ENCODE measurements around the gene OR6C70.
"Not testable (repeated sequence)": the region's sequence is repeated elsewhere in the genome, so short reads cannot be mapped to it uniquely, and the experiment has no call there.

OR6C70 gene

DNA sequence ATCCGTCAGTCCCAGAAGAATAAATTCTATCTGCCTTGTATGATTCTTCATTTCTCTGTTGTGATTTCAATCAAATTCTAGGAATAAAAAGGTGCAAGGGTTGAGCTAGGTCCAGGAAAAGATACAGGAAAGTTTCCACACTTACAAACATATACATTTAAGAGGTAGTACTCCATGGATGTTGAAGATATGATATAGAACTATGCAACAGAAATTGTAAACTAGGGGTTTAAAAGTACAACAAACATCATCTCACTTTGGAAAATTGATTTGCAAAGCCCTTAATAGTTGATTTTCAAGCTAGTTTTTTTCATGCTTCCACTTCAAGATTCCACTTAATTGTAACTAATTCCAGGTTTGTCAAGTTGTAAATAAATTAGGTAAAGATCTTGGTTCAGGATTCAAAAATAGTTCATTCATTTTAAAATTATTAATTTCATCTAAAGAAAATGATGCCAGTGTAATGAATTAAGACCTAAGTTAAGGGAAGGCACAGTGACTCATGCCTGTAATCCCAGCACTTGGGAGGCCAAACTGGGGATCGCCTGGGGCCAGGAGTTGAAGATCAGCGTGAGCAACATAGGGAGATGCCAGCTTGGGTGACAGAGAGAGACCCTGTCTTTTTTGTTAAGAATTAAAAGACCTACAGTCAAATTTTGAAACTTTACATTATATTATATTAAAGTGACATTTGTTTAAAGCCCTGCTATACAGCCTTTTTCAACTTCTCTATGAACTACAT, at the start of gene OR6C70:
TSS of gene OR6C70 (minus strand) at position 51 of the 742 bp plus-strand sequence. CDS start at position 51, 0 bp downstream.
- DNase-seq, result no peak

DNA sequence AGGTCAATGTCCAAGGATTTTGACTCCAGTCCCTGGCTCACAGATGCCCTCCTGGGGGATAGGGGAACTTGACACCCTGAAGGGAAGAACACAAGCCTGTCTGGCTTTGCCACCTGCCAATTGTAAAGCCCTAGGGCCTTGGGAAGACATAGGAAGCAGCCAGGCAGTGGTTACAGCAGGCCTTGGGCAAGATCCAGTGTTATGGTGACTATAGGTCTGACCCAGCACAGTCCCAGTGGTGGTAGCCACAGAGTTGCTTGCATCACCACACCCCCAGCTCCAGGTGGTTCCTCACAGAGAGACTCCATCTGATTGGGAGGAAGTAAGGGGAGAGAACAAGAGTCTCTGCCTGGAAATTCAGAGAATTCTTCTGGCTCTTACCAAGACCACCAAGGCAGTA, 46.5 kb upstream of the OR6C70 start:
- no peak for DNase-seq

DNA sequence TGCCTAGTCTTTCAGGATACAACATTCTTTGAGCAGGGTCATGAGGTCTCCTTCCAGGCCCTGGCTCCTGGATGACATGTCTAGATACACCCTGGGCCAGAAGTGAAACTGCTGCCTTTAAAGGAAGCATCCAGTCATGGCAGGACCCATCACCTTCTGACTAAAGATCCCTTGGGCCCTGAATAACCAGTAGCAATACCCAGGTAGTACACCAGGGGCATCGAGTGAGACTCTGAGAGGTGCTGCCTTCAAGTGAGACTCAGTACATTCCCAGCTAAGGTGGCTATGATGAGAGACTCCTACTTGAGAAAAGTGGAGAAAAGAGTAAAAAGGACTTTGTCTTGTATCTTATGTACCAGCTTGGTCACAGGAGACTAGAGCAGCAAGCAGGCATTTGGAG, 45.8 kb upstream of the OR6C70 start:
- DNase-seq, result no peak

DNA sequence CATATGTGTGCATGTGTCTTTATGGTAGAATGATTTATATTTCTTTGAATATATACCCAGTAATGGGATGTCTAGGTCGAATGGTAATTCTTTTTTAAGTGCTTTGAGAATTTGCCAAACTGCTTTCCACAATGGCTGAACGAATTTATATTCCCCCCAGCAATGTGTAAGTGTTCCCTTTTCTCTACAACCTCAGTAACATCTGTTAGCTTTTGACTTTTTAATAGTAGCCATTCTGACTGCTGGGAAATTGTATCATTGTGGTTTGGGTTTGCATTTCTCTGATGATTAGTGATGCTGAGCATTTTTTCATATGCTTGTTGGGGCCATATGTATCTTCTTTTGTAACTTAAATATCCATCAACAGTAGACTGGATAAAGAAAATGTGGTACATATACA, 31.7 kb upstream of the OR6C70 start:
- no peak for DNase-seq

DNA sequence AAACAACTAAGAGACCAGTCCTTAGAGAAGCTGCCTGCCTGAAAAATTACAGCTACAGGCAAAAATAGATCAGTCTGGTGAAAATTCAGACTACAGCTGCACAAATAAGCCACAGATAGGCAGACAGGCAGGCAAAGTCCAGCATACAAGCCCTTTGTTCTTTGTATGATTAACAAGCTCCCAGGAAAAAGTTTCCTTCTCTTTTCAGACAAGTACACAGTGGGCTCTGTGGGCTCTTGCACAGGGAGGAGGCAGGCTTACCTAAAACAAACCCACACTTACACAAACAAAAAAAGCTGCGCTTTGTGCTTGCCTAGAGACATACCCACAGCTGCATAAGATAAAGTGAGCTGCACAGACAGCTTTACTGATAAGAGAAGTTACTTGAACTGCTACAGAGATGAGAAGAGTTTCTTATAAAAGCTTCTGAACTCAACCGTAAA, 29.9 kb upstream of the OR6C70 start:
- no peak for DNase-seq

DNA sequence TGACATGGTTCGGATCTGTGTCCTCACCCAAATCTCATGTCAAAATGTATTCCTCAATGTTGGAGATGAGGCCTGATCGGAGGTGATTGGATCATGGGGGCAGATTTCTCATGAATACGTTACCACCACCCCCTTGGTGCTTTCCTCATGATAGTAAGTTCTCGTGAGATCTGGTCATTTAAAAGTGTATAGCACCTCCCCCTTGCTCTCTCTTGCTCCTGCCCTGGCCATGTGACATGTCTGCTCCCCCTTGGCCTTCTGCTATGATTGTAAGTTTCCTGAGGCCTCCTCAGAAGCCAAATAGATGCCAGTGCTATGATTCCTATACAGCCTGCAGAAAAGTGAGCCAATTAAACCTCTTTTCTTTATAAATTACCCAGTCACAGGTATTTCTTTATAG, 29.3 kb upstream of the OR6C70 start:
- DNase-seq, result no peak

DNA sequence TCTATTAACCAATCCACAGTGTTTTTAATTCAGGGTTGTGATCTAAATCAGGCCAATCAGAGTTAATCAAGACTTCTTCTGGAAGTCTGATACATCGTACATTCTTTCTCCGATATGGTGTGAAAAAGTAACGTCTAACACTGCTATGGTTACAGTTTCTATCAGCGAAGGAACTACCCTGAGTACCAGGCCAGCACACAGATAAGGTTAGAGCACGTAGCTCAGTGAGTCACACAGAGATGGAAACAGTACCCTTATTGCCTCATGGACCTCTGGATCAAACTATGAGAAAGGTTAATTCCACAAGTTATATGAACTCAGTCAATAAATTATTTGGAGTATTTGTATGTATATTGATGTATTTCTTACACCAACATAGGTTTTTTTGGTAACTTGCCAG, 25.6 kb upstream of the OR6C70 start:
- DNase-seq, result no peak

DNA sequence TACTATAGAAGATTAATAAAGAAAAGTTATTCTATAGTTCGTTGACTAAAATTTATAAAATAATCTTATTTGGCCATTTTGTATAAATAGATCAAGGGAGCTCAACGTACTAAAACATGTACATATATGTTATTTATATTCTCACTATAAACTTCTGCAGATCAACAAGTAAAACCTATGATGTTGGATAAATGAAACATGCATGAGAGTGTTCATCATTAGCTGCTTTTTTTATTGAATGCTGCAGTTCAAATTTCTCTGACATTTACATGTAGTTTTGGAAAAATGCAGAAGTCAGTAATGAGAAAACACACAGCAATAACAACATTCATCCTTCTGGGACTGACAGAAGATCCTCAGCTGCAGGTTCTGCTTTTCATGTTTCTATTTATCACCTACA, 22.1 kb upstream of the OR6C70 start, which contains the start of gene OR6C68:
TSS of gene OR6C68 (plus strand) at position 301 of the 400 bp plus-strand sequence. CDS start at position 301, 0 bp downstream.
- DNase-seq, result no peak

DNA sequence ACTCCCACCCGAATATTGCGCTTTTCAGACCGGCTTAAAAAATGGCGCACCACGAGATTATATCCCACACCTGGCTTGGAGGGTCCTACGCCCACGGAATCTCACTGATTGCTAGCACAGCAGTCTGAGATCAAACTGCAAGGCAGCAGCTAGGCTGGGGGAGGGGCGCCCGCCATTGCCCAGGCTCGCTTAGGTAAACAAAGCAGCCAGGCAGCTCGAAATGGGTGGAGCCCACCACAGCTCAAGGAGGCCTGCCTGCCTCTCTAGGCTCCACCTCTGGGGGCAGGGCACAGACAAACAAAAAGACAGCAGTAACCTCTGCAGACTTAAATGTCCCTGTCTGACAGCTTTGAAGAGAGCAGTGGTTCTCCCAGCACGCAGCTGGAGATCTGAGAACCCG, 14.3 kb upstream of the OR6C70 start:
- DNase-seq, result not testable (repeated sequence)

DNA sequence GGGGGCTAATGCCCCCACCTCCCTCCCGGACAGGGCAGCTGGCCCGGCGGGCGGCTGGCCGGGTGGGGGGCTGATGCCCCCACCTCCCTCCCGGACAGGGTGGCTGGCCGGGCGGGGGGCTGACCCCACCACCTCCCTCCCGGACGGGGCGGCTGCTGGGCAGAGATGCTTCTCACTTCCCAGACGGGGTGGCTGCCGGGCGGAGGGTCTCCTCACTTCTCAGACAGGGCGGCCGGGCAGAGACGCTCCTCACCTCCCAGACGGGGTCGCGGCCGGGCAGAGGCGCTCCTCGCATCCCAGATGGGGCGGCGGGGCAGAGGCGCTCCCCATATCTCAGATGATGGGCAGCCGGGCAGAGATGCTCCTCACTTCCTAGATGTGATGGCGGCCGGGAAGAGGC, 9.2 kb upstream of the OR6C70 start:
- not testable (repeated sequence) for DNase-seq

DNA sequence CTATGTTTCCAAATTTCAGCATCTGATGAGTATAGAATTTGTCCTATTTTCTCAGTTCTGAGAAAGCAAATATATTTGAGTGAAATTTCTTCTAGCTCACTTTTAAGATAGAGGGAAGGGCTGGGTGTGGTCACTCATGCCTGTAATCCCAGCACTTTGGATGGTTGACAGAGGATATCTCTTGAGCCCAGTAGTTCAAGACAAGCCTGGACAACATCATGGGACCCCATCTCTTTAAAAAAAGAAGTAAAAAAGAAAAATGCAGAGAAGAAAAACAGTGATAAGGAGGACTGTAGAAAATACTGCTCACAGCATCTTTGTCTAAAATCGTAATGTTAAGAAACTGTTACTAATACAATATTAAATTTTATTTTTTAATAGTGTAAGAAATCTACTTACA, 2.3 kb upstream of the OR6C70 start:
- no peak for DNase-seq

DNA sequence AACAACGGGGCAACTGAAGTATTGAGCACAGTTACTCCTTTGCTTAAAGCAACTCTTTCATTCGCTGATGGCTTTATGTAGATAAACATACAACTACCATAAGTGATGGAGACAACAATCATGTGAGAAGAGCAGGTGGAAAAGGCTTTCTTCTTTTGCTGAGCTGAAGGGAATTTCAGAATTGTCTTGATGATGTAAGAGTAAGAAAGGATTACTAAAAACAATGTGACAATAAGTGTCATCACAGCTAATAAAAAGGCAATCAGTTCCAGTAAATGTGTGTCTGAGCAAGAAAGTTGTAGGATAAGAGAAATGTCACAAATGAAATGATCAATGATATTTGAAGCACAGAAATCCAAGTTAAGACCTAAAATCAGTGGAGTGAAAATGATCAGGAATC, 647 bp downstream of the OR6C70 start:
- DNase-seq, result no peak

DNA sequence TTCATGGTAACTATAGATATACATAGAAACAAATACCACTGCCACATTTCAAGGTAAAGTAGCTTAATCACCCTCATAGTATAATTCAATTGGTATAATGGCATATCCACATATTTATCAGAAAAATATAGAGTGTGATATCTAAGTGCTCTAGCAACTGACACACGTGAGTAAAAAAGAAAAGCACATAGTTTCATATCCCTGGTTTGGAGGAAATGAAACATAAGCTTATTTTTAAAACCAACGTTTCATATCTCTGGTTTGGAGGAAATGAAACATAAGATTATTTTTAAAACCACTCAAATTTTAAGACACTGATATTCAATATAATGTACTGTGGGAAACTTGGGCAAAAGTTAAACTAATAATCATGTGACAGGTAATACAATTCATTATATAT, 2.1 kb downstream of the OR6C70 start:
- no peak for DNase-seq

DNA sequence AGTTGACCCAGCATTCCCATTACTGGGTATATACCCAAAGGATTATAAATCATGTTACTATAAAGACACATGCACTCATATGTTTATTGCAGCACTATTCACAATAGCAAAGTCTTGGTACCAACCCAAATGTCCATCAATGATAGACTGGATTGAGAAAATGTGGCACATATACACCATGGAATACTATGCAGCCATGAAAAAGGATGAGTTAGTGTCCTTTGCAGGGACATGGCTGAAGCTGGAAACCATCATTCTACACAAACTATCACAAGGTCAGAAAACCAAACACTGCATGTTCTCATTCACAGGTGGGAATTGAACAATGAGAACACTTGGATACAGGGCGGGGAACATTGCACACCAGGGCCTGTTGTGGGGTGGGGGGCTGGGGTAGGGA, 5.0 kb downstream of the OR6C70 start:
- DNase-seq, result not testable (repeated sequence)

DNA sequence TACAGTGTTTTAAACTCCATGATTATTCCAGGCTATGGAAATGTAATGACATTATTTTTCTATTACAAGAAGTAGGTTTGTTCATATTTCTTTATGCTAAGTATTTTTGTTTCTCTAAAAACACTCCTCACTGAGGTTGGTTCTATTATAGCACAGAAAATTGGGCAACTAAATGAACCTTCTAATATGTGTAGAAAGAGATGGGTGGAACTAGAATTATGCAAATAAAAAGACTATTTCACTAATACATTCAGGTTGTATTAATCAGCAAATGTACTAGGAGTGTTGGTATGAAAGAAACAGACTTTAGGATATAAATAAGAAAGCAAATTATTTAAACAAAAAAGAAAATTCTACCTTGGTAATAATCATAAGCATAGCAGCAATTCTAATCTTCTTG, 21.1 kb downstream of the OR6C70 start:
- DNase-seq, result no peak

DNA sequence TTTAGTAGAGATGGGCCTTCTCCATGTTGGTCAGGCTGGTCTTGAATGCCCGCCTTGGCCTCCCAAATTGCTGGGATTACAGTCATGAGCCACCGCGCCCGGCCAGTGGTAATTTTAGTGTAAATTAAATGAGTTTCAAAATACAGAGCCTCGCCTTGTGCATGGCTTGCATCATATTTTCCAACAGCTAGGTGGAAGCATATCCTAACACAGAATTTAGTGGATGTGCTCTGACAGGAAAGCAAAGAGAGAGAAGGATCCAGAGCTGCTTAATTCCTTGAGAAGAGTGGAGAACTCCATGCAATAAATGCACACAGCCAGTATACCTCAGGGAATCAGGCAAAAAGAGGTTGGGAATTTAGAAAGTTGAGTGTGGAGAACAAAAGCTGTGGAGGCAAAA, 23.6 kb downstream of the OR6C70 start:
- no peak for DNase-seq

DNA sequence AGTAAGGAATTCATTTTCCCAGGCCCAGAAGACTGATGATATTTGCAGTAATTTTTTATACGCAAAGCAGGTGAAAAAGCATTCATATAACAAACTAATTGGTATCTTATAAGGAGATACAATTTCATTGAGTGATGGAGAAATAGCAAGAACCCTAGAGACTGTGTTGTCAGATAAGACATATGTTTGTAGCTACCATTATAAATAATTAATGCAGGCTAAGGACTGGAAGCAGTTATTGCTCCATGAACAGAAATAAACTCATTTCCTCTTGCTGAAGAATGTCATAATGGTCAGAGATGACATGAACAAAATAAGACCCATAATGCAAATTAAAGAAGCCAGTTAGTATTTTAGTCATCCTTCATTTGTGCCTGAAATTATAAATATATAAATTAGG, 24.6 kb downstream of the OR6C70 start:
- no peak for DNase-seq

DNA sequence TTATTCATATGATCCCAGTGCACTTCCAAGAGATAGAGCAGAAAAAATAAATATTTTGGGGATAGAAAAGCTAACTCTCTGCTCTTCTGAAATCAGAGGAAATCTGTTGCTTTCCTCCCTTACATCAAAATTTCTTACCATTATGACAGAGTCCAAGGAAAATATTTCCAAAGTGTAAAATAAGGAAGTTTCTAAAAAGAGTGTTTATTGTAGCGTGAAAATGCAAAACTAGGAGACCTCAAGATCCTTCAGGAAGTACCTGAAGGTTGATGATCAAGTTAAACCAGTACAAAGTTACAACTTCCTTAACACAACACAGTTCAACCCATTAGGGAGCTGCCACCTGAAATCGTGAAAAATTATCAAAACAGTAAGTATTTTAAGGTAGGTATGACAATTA, 26.2 kb downstream of the OR6C70 start, which contains the start of gene OR6C2:
TSS of gene OR6C2 (plus strand) at position 301 of the 400 bp plus-strand sequence. CDS start 8,138 bp downstream, outside the sequence.
- no peak for DNase-seq

DNA sequence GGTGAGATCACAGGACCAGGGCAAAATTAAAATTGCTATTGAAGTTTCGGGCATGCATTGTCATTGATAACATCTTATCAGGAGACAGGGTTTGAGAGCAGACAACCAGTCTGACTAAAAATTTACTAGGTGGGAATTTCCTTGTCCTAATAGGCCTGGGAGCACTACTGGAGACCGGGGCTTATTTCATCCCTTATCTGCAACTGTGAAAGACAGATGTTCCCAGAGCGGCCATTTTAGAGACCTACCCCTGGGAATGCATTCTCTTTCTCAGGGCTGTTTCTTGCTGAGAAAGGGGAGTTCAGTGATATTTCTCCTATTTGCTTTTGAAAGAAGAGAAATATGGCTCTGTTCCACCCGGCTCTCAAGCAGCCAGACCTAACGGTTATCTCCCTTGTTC, 28.7 kb downstream of the OR6C70 start:
- not testable (repeated sequence) for DNase-seq

DNA sequence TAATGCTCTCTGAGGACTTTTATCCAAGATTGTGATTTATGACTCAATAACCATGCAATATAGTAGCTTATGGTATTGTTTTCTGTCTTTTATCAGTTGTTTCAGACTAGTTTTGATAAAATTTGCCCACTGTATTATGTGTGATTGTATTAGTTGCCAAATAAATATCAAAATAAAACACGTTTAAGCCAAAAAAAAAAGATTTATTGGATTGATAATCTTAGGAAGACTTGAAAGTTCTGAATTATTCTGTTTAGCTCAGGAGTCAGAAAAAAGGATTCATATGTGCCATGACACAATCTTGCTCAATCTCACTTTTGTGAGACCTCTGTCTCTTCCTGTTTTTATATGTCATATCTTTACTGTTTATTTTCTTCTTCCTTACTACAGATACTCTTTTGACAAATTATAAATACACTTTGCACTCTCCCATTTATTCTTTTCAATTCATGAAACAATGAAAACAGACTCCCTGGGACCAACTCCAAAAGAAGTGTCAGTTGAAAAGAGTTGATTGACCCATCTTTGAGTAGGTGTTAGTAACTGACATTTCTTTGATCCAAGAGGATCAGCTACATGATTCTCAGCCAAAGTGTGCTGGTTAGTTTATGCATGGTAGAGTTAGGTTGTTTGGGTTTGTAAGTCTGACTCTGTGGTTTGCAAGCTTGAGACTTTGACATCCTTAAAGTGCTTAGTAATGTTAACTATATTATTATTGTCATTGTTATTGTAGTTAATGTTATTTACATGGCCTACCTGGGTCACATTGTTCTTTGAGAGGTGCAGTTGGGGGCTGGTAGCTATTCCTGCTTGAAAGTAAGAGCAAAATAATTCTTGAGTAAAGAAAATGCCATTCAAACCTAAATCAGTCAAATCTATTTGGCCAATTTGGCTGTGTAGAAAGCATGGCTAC, 41.4 kb downstream of the OR6C70 start:
- no peak for DNase-seq

DNA sequence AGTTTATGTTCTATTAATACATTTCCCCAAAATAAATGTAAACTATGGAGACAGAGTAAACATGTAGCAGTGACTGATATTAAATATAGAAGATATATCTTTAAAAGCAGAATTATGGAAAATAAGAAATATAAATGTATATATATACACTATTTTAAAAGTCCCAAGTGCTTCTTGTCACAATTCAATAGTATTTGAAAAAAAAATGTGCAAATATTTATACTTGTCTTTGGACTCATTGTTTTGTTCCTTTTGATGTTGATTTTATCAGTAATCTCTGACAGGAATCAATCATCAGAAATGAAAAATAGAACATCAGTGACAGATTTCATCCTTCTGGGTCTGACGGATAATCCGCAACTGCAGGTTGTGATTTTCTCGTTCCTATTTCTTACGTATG, 44.0 kb downstream of the OR6C70 start, which contains the start of gene OR6C76:
TSS of gene OR6C76 (plus strand) at position 301 of the 400 bp plus-strand sequence. CDS start at position 301, 0 bp downstream.
- DNase-seq, result no peak

DNA sequence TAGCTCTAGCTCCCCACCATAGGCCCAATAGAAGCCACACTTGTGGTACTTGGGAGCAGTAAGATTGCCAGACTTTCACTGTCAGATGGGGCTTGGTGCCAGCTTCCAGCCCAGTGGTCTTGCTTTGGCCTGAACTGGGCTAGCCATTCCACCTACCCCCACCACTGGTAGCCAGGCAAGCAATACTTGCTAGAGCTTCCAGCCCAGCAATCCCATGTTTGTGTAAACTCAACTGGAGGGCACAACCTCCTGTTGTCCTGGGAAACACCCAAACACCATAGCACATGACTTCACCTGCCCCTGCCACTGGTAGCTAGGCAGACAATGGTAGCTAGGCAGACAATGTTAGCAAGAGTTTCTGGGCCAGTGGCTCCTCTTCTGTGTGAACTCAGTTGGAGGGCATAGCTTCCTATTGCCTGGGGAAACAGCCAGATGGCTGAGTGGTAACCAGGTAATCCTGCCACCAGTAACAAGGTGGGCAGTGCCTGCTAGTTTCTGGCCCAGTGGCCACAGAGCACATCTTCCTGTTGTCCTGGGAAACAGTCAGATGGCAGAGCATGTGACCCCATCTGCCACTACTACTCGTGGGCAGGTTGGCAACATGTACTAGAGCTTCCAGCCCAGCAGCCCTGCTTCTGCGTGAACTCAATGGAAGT, 49.5 kb downstream of the OR6C70 start:
- no peak for DNase-seq
